GM19468 (cell line): ENCODE results near the gene WASL.
"Not testable (repeated sequence)": the region's sequence is repeated elsewhere in the genome, so short reads cannot be mapped to it uniquely, and the experiment has no call there.

Source experiments
- ATAC-seq: cut with Tn5 transposase; IDR thresholded peaks from one replicate; pipeline ENCODE4 v1.9.1; 2021; ENCODE audit warnings: mild to moderate bottlenecking, moderate library complexity, moderate number of reproducible peaks; ENCODE audit not compliant: unreplicated experiment; ENCODE audit errors: extremely low read depth

Gene WASL

DNA sequence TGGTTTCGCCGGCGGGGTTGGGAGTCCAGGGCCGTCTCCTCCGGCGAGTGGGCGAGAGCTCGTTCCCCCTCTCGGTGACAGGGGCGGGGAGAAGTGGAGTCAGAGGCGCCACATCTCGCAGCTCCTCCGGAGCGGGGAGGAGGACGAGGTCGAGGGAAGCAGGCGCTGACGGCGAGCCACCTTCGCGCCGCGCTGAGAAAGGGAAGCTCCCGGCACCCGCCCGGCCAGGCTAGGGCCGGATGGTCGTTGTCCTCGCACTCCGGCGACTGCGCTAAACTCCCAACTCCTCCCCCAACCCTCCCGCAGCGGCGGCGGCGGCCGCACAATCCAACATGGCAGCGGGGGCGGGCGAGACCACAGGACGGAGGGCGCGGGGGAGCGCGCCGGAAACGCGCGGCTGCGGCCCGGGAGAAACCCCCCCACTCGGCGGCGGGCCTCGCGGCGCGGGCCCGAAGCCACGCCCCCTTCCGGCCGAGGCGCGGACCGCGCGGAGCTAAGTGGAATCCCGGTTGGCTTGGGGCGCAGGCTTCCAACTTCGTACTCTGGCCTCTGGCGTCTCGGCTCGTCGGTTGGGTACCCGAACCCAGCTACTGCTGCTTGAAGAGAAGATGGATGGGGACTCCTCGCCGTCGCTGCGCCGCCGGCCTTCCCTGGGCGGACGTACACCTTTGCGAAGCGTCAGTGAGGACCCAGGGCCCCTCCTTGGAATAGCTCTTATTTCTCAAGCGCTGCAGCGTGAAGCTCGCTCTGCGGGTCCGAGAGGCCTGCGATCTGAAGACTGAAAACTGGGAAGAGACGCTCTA, at the start of gene WASL:
WASL (minus strand) TSS at position 270 of the 803 bp plus-strand sequence; CDS start at position 1, 269 bp downstream.
- ATAC-seq = peak; percentile 70

DNA sequence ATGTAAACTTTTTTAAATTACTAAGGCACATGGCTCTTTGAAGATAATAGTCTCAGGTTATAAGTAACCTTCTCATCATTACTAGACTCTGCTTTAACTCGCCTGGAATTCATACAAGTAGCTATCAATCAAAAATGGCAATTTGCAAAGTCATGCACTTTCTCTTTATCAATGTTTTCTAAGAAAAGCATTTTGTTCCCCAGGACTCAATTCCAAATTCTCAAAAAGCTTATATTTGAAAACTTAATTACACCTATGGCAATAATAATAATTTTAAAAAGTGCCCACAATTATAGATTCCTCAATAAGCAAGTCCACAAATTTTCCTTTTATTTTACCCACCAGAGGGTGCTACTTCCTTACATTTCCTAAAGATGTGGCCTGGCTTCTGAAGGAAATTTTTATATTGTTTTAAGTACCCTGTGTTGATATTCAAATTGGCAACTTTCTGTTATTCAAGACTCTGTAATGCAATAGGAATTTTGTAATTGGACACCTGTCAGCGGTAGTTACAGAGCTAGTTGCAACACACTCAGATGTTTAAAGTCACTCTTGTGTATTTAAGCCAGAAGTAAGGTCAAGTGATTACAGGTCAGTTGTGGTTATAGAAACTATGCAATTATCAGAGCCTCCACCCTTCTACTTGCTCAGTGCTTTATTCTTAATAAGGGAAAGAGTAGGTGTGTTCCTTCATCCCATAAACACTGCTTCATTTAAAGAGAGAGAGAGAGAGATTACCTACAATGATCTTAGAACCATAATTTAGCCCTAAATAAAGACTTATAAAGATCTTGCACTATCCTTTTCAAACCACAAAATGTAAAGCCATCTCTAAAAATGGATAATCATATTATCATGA, 49.1 kb upstream of the WASL start:
- ATAC-seq = no peak

DNA sequence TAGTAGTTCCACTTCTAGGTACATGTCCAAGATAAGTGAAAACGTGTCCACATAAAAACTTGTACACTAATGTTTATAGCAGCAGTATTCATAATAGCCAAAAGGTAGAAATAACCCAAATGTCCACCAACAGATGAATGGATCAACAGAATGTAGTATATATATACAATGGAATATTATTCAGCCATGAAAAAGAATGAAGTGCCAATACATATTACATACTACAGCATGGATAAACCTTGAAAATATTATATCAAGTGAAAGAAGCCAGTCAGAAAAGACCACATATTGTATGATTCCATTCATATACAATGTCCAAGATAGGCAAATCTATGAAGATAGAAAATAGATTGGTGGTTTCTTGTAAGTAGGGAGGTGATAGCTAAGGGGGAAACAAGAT, 47.8 kb upstream of the WASL start:
- ATAC-seq = no peak

DNA sequence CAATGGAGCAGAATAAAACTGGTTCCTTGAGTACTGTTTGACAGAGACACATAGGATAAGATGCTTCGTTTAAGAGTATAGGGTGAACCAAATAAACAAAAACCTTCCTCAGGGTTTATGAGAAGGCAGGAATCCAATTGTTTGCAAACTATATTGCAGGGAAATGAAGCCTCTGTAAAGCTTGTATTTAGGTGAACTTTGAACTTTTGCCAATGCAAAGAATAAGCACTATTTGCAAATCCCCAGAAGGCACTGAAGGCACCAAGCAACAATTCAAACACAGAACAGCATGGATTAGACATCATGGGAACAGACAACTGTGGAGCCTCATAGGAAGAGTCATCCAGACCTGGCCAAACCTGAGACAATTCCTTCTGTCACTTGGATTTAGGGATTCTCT, 47.1 kb upstream of the WASL start:
- no peak for ATAC-seq

DNA sequence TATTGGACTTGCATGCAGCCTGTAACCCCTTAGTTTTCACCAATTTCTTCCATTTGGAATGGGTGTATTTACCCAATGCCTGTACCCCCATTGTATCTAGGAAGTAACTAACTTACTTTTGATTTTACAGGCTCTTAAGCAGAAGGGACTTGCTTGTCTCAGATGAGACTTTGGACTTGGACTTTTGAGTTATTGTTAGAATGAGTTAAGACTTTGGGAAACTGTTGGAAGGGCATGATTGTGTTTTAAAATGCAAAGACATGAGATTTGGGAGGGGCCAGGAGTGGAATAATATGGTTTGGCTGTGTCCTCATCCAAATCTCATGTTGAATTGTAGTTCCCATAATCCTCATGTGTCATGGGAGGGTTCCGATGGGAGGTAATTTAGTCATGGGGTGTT, 46.3 kb upstream of the WASL start:
- not testable (repeated sequence) for ATAC-seq

DNA sequence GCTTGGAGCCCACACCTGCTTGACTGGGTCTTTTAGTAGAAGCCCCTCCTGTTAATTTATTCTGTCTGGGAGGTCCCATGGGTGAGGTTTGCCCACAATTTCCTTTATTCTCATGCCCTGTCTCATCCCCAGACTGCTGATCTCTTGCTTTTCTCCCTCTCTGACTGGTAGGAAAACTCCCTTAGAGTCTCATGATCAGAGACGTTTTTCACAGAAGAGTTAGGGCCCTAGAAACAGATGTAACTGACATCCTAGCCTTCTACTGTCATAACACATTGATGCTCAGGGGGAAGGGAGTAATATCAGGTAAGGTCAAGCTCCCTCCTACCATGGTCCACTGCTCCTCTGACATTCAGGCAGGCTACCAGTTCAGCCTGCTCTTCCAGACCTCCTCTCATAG, 43.7 kb upstream of the WASL start:
- no peak for ATAC-seq

DNA sequence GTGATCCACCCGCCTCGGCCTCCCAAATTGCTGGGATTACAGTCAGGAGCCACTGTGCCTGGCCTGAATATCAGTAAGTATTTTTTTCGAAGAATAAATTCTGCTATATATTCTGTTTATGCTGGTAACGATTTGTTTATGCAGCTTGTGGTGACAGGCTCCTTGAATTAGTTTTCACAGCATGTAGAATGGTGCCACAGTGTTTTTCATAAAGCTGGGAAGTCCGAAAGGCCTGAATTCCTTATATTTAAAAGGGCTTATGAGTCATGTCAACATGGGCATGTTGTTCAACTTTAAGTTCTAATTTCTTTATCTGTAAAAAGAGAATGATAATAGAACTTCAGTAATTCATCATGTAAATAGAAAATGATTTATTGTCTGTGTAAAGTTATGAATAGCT, 42.2 kb upstream of the WASL start:
- no peak for ATAC-seq

DNA sequence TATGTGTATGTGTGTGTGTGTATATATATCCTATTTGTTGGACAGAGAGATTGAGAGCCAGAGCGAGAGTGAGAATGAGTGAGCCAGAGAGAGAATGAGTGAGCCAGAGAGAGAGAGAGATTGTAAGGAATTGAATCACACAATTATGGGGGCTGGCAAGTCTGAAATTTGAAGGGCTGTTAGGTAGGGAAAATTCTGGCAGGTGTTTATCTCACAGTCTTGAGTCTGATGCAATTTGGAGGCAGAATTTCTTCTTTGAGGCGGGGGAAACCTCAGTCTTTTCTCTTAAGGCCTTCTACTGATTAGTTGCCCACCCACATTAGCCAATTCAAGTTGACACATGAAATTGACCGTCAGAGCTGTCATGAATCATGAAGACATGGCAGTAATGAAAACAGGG, 41.0 kb upstream of the WASL start:
- ATAC-seq = no peak

DNA sequence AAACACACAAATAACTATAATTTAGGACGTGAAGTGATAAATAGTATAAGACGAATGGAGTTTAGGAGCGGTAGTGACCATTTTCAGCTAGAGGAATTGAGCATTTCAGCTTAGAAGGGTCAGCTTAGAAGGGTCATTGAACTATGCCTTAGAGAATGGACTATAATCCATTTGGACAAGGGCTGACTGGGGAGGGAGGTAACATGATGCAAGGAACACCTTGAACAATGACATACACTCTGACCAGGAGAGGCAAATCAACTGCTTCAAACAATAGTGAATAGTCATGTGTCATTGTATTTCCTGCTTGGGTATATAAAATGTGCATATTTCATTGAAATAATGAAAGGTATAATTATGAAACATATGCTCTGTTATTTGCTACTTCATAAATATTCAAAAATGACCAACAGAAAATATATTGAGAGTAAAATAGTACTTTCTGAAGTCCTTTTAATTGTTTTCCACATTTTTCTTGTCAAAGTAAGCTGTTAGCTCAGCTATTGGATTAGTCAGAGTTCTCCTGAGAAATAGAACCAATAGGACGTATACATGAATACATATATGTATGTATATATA, 40.5 kb upstream of the WASL start:
- ATAC-seq = no peak

DNA sequence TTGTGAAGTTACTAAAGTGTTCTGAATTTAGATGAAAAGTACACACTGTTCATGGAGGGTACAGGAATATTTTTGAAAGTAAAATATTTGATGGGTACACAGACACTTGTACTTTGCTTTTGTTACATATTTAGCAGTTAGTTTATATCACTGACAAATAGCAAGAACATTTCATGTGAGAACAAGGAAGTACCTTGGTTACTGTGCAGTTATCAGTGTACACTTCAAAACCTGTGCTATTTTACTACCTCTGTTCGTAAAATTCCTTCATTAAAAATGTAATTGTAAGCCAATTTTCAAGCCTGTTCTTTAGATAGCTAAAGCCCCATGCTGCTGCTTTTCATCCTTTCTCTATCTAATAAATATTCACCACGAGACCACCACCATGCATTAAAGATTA, 39.8 kb upstream of the WASL start:
- ATAC-seq = no peak

DNA sequence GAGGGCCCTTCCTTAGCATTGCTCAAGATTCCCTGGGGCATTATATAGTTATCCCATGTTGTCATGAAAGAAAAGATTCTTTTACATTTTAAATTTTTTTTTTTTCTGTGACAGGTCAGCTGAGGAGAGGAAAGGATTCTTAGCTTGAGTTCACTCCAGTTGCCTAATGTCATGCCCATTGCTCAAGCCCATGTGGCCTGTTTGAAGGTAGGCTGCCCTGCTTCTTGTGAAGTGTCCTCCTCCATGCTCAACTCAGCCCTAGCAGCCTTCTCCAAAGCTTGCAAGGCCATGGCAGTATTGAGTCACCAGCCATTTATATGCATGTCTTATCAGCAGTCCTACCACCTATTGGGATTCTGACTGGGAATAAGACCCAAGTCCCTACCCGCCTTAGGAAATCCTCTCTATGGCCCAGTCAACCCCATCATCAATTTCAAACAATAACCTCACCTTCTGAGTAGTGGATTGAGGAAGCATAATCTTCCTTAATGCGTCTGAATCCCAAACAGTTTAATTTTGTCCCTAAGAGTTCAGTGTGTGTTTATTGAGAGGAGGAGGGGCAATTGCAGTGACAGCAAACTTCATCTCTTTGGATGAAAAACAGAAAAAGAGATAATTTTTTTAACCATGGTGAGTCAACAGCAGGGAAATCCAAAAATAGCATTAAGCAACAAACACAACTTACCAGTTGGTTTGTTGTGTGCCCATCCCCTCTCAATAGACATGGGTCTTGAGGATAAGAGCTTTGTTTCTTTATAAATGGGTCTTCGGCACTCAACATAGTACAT, 38.6 kb upstream of the WASL start:
- ATAC-seq = no peak

DNA sequence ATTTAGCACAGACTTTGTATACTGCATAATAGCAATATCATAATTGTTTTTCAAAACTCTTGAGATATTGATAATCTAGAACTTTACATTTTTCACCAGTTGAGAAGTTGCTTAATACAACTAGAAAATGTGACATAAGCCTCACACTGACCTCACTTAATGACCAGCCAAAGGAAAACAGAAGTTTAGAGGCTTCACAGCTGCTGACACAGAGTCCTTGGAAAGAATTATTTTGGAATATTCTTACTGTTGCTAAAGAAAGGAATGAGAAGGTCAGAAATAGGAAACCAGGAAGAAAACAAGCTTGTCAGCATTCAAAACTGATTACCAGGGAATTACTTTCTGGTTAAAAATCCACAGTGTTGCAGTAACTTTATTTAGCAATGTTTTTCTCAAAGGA, 35.5 kb upstream of the WASL start:
- ATAC-seq = no peak

DNA sequence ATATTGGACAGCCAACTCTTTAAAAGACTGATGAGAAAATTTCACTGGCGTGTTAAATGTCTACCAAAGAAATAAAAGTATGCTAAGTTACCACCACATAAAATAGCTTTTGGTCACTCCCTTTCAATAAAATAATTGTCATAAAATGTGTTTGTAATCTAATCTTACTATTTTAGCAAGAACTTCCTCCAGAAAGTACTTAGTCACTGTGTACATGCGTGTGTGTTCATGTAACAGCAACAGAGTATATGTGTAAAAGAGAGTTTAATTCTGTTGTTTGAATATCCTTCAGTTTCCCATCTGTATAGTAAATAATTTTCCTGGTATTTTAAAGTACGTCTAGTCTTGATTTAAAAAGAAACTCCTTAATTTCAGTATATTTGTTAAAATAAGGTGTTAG, 35.0 kb upstream of the WASL start:
- ATAC-seq = no peak

DNA sequence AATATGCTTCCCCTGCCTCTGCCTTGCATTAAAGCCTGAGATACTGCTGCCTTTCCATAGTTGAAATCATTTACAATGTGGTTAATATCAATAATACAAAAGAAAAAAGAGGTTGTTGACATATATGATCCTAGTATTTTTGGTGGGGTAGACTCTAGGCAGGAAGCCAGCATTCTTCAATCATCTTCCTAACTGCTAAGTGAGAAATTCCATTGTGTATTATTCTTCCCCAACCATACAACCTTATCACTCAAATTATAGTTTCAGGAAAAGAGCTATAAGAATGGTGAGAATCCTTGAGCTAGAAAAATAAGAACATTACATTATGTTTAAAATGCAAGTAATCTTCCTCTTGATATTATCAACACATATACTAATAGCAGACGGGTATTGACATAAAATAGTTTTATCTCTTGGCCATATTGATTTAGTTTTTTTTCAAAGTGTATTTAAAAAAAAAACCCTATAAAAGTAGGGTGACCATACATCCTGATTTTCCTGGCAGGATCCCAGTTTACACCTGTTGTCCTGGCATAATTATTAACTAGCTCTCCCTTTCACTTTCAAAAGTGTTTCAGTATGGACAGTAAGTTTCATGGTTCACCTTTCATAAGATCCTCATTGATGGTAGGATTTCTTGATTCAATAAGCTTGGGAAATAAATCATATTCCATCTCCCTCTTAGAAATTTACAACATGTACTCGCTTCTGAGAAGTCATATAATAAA, 33.4 kb upstream of the WASL start:
- ATAC-seq = no peak

DNA sequence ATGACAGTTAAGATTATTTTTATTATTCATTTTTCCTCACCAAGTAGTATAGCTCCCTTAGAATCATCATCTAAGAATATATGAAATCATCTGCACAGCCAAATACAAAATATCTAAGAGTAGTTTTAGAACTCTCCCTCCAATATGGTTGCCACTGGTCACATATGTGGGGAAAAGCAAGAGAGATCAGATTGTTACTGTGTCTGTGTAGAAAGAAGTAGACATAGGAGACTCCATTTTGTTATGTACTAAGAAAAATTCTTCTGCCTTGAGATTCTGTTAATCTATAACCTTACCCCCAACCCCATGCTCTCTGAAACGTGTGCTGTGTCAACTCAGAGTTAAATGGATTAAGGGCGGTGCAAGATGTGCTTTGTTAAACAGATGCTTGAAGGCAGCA, 31.7 kb upstream of the WASL start:
- not testable (repeated sequence) for ATAC-seq

DNA sequence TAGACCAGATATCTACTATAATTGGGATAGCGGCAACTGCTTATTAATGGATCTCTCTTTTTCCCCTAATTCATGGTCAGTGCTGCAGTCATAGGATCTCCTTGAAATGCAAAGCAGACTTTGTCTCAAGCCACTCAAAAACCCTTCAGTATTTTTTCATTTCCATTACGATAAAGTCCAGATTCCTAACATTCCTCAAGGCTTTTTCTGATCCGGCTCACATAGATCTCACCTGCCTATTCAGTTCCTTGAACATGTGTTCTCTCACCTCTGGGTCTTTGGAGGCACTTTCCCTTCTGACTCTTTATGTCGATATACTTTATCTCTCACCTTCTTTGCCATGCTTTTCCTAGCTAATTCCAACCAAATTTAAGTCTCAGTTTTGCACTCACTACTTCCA, 25.7 kb upstream of the WASL start:
- no peak for ATAC-seq

DNA sequence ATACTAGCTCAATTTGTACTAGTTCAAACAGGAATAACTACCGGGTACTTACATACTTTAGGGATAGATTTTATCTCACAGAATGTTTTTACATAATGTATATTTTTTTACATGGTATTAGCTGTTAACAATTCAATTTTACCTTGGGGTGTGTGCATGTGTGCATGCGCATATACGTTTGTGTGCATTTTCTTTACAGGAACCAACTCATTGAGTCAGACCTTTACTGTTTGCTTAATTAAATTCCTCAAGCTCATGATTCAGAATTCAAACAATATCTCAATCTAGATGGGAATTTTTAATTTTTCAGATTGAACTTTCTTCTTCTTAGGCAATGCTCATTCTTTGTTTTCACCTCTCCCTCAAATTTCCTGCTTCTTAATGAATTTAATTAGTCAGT, 24.7 kb upstream of the WASL start:
- ATAC-seq = no peak

DNA sequence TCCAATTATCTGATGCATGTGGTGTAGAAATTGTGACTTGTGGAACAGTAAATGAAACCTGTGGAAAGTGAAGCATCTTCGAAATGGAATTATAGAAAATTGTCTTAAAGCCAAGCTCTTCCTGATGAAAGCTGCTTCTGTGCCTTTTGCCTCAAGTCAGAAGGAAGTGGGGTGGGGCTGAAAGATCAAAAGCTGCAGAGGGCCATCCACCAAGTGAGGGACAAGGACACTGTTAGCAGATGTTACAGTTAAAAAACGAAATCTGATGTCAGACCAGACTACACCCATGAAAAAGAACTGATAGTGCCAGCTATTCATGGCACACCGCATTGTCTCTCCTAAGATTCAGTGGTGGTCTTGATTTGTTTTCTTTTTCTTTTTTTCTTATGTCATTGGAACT, 23.8 kb upstream of the WASL start:
- no peak for ATAC-seq

DNA sequence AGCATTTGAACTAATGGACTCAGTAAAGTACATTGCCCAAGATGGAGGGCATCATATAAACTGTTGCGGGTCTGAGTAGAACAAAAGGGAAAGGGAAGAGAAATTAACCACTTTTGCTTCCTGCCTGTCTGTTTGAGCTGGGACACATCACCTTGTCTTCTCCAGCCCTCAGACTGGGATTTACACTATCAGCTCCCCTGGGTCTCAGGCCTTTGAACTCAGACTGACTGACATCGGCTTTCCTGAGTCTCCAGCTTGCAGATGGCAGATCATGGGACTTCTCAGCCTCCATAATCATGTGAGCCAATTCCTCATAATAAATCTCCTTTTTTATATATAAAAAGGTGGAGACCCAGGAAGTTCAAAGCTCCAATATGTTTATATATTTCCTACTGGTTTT, 23.0 kb upstream of the WASL start:
- ATAC-seq = no peak

DNA sequence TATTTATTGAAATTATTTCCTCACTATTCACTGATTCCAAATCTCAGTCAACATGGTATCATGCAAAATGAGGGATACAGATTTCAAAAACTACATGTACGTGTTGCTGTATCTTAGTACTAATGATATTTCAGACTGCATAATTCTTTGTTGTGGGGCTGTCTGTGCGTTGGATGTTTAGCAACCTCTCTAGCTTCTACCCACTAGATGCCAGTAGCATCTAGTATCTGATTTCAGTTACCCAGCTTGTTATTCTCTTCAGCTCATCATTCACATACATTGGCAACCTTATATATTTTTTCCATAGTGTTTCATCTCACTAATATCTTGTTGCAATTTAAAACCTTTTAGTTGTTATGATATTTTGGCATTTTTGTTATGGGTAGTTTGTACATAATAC, 22.5 kb upstream of the WASL start:
- ATAC-seq = no peak
